GM18511 (cell line): Measurements from ENCODE around the gene GNB1.

Experiments
- ATAC-seq: cut with Tn5 transposase; IDR thresholded peaks from one replicate; pipeline ENCODE4 v1.9.1; 2021; ENCODE audit warnings: mild to moderate bottlenecking, moderate library complexity; ENCODE audit not compliant: unreplicated experiment

Gene GNB1

DNA sequence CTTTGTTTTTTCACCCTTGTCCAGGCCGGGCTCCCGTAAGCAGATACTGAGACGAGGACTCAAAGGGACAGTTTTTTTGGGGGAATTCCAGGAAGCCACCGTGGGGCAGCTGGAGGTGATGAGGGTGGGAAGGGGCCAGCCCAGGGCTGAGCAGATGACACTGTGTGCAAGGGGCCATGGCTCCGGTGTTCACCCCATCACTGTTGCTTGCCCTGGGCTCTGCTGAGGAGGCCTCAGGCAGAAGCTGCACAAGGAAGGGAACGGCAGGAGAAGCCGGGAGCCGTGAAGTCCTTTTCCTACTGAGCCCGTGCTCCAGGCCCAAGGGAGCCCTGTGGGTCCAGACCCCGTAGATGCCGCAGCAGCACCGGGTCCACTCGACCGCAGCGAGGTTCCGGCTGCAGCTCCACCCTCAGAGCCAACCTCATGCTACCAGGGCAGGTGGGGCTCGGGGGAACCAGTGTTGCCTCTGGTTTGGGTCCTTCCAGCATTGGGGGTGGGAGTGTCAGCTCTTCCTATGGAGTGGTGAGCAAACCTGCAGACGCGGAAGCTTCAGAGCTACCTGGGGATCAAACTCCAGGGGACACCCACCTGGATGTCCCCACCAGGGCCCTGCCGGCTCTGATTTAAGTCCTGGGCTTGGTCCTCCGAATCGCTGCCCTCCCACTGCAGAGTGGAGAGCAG lies 19.9 kb upstream of the GNB1 start:
- no peak for ATAC-seq

DNA sequence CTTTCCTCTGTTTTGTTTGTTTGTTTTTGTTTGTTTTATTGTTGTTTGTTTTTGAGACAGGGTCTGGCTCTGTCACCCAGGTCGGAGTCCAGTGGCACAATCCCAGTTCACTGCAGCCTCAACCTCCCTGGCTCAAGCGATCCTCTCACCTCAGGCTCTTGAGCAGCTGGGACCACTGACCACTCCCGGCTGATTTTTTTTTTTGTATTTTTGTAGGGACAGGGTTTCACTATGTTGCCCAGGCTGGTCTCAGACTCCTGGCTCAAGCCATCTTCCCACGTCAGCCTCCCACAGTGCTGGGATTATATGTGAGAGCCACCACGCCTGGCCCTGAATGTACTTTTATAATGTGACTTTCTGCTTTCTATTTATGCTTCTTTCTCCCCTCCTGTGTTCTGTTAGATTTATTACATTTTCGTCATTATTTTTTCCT lies 19.2 kb upstream of the GNB1 start:
- ATAC-seq: no peak

DNA sequence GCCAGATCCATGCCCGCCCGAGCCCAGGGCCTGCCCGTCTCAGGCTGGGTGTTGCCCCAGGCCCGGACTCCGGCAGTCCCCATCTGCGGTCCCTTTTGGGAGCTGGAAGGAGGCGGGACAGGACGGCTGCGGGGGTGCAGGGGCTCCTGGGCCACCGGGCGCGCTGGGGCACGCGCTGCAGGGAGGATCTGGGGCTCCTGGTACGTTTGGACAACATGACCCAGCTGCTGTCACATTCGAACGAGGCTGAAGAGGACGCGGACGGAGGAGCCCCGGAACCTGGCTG lies 17.6 kb upstream of the GNB1 start:
- ATAC-seq: peak; percentile 2

DNA sequence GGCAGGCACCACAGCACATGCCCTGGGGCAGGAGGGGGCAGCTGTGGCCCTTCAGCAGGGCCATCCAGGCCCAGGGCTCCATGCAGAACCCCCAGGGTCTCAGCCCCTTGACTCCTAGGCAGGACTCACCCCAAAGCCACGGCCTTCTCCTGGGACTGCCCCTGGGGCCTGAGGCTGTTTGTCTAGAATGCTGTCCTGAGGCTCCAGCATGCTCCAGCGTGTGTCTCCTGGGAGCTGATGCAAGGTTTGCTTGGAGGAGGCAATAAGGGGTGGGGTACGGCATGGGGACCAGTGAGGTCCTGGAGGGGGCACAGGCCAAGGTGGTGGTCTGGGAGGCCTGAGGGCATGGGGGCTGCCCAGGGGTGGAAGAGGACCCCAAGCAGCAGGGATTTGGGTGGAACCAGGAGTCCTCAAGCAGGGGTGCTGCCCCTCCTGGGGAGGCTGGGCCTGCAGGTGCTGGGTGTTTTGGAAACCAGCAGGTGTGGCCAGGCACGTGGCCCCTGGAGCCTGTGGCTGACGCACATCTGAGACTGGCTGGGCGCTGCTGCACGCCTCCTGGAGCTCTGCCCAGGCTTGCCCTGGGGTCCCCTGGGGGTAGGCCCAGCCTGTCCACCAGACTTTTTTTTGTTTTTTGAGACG lies 16.3 kb upstream of the GNB1 start:
- no peak for ATAC-seq

DNA sequence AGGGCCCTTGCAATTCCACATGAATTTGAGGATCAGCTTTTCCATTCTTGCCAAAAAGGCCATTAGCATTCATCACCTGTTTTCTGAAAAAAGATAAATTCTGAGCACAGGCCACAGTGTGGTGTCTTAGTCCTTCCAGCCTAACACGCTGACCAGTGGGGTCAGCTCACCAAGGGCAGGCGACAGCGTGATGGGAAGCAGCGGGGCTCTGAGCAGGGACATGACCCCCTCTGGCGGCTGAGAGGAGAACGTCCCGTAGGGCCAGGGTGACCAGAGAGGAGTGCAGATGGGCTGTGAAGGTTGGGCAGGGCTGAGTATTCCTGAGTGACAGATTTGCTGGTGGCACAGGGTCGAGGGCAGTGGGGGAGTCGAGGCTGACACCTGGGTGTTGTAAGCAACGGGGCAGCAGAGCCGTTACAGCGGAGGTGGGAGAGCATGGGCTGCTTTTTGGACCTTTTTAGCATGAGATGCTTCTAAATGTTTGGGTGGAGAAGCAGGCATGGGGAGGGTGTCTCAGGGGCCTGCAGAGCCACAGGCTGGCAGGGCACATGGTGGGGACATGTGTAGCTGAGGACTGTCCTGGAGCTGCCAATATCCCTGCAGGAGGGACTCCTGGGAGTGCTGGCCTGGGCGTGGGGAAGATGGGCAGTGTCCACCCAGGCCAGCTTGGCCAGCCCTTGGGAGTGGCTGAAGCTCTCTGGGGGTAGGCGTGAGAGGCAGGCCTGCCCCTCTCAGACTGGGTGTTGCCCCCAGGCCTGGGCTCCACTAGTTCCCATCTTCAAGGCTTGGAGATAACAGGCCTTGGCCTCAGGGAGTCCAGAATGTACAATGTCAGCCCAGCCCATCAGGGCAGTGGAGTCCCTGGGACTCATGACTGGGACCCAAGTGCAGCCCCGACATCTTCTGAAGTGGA lies 15.6 kb upstream of the GNB1 start:
- ATAC-seq: no peak

DNA sequence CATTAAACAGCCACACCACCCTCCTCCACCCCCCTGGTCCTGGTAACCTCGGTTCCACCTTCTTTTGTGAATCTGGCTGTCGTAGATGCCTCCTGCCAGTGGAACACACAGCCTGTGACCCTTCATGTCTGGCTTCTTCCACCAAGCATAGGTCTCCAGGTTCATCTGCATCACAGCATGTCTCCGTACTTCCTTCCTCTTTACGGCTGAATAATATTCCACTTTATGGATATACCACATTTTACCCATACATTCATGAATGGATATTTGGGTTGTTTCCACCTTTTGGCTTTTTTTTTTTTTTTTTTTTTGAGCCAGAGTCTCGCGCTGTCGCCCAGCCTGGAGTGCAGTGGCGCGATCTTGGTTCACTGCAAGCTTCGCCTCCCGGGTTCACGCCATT lies 12.3 kb upstream of the GNB1 start:
- no peak for ATAC-seq

DNA sequence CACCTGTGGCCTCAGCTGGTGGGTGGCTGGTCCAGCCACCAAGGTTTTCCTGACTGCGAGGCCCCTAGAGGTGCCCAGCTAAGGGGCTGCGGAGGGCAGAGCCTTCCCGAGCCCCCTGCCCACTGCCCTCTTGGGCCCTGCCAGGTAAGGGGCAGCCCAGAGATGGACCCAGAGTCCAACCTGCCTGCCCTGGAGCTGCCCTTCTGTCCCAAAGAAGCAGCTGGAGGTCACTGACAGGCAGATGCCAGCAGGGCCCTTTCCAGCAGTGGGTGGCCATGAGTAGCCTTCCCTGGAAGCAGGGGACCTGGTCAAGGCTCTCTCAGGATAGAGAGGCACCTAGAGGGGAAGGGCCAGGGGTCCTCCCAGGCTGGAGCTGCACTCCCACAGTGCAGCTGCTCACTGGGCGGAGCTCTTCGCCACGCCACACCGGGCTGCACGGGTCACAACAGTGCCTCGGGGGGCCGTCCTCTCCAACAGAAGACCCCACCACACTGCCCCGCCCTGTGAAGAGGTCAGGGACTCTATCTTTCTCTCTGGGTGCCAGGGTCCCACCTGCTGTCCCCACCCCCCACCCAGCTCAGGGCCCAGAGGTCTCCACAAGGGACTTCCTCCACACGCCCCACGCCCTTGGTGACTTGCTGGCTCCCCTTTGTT lies 10.9 kb upstream of the GNB1 start:
- no peak for ATAC-seq

DNA sequence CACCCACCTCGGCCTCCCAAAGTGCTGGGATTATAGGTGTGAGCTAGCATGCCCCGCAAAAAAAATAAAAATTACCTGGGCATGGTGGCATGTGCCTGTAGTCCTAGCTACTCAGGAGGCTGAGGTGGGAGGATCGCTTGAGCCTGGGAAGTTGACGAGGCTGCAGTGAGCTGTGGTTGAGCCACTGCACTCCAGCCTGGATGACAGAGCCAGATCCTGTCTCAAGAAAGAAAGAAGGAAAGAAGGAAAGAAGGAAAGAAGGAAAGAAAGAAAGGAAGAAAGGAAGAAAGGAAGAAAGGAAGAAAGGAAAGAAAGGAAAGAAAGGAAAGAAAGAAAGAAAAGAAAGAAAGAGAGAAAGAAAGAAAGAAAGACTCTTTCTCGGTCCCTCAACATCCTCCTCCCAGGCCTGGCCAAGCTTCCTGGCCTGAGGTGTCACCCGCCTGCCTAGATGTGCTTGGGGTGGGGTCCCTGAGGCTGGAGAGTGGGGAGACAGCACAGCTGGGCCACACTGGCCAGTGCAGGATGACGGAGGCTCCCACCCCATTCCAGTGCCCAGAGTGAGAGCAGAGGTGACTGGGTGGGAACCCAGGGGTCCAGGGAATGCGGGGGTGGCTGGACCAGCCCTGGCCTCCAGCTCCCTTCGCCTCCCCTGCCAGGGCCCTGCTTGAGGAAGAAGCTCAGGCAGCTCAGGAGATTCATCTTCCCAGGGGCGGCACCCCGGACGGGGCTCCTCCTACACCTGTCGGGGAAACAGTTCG lies 10.2 kb upstream of the GNB1 start:
- ATAC-seq: no peak

DNA sequence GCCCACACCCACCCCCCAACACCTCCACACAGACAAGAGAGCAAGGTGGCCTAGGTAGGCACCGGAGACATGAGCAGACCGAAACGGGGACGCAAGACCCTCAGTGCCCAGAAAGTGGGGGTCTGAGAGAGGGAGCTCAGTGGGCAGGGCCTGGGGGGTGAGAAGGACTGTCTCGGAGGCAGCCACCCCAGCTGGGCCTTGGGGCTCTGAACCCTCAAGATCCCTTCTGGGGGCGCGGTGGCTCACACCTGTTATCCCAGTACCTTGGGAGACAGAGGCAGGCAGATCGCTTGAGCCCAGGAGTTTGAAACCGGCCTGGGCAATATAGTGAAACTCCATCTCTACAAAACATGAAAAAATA lies 9.1 kb upstream of the GNB1 start:
- no peak for ATAC-seq

DNA sequence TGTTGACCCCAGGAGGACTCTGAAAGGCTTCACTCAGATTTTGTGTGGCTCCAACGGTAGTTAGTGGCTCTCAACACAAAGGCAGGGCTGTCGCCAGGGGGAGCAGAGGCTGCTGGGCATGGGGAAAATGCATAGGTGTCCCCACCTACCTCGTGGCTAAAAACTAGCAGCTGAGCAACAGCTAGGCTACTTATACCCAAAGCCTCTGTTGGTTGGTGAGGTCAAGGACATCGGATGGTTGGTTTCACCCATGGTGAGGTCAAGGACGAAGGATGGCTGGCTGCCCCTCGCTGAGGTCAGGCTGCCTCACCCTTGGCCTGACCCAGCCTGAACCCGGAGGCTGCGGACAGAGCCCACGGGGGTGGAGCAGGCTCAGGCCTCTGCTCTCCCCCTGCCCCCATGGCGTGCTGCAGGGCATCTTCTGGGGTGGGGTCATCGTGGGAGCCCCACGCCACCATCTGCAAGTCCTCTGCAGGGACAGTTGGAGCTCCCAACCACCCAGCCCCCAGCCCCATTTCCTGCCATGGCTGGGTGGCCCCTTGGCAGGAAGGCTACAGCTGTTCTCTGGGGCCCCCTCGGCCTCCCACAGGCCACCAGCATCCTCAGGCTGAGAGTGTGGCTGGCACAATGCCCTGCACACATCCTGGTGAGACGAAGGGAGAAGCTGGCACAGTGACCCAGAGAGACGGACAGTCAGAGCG lies 8.5 kb upstream of the GNB1 start:
- no peak for ATAC-seq

DNA sequence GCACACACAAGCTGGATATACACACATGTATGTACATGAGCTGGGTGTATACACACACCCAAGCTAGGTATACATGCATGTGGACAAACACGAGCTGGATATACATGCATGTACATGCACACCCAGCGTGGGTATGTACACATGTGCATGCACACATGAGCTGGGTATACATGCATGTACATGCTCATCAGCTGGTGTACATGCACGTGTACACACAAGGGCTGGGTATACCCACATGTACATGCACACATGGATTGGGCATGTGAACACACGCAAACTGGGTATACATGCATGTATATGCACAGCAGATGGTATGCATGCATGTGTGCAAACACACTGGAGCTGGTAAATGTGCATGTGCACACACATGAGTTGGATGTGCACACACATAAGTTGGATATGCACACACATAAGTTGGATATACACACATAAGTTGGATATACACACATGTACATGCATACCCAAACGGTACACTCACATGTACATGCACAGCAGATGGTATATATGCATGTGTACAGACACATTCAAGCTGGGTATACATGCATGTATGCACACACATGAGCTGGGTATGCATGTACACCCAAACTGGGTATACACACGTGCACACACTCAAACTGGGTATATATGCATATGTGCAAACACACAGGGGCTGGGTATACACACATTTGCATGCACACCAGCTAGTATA lies 7.5 kb upstream of the GNB1 start:
- no peak for ATAC-seq

DNA sequence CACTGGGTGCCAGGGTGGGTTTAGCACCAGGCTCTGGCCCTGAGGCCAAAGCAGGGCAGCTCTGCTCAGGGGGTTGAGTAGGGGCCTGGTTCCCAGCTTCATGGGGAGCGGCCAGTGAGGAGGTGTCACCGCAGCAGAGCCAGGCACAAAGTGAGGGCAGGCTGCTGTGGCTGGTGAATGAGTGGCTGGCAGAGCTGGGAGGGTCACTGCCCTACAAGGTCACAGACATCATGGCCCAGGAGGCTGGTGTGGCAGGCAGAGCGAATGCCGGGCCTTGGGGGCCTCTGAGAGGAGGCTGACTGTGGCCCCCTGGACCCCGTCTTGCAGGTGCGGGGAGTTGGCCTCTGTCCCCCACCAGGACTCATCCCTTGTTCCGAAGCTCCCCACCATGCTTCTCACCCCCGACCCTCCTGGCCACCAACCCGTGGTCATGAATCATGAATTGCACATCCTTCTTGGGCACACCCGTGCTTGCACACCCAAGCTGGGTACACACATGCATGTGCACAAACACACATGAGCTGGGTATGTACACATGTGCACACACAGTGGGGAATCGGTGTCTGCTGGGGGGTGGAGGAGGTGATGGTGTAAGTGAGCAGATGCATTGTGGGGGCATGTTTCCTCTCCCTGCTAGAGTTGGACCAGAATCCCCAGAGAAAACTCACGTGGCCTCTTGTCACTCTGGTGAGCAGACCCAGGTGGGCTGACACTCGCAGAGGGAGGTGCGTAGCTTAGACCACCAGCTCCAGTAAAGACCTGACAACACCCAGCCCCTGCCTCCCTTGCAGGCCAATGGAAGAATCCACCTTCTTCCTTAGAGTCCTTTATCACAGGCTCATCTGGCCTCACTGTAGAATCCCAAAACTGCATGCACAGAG lies 4.8 kb upstream of the GNB1 start:
- ATAC-seq: no peak

DNA sequence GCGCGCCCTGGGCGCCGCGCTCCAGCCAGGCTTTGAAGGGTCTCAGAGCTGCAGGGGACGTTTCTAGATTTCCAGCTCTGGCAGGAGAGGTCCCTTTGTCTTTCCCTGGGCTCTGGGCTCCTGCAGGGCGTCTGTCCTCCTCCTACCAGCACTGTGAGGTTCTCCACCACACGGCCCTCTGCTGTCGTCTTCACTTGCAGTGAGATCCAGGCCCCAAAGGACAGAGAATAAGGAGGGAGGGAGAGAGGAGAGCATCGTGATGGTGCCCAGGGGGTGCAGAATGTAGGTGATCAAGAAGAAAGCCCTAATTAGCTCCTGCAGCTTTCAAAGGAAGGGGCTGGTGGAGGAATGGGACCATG lies 4.2 kb upstream of the GNB1 start:
- no peak for ATAC-seq

DNA sequence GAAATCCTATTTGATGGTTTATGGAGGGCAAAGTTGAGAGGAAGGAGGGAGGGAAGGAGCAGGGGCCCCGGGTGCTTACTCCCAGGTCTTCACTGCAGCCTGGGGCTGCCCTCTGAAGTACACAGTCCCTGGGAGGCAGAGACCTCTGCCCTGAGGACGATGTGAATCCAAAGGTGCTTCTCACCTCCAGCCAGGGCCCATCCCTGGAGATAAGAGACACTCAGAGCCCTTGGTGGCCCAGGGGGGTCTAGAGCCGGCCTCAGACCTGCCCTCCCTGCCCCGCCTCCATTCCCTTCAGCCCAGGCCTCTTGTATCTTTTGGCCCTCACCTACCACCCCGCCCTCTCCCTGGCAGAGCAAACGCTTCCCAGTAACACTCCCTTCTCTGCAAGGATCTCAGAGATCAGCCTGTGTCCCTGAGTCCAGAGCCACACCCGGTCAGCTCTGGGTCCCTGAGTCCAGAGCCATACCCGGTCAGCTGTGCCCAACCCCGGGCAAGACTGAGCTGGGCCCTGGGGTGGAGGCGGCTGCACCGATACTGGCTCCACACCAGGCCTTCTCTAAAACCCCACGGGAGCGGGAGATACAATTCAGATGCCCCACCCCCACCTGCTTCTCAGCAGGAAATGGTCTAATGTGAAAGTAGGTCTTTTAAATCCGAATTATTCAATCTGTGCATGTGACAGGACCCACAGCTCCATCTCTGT lies 3.6 kb upstream of the GNB1 start:
- no peak for ATAC-seq

DNA sequence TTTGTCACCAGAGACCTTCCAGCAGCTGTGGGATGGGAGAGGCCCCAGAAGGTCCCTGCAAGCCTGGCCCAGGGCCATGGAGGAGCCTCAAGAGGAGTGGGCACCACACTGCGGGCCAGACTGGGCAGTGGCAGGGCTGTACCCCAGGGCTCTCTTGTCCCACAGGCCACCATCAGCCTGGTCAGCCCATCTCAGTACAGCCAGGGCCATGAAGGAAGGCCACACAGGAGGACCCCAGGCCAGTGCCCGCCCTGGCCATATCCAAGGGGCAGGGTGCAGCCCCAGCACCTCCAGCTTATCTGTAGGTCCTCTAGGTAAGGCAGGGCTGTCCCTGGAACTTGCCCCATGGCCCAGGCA lies 3.1 kb upstream of the GNB1 start:
- ATAC-seq: no peak

DNA sequence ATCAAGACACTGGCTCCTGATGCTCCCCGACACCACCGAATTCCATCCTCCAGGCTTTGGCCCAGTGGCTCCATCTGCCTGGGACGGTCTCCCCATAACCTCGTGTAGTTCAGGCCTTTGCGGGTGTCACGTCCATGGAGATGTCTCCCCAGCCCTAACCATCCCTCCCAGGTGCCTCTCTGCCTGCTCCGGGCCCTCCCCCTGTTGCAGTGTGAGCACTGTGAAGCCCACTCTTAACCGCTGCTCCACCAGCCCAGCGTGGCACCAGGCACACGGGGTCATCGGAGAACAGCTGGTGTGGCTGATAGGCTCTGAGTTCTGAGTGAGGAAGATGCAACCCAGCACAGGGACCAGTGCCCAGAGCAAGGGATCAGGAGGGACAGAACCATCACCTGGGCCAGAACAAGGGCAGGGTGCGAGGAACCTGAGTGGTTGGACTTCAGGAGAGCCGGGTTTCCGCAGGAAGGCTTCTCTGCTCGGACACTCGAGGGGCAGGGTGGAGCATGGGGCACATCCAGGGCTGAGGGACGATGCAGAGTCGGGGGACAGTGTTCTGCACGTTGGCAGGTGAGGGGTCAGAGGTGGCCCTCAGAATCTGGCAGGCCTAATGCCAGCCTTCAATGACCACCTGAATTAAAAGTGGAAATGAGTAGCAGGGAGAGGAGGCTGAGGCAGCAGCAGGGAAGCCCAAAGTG lies 2.6 kb upstream of the GNB1 start:
- ATAC-seq: no peak

DNA sequence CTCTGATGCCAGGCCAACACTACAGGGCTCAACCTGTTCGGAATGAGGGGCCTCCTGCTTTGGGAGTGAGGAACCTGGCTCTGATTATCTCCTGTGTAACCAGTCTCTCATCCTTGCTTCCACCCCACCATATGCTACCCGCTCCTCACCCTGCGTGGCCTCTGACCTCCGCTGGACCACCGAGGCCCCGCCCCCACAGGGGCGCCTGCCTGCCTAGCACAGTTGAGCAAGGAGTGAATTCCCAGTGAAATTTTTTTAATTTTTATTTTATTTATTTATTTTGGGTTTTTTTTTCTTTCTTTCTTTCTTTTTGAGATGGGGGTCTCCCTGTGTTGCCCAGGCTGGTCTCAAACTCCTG lies 1.9 kb upstream of the GNB1 start:
- ATAC-seq: no peak
